ENCODE measurements around the gene HIVEP1. TPM values are rescaled to one million over a fixed set of nuclear protein-coding genes. Genes with fewer than 3 reads are reported as not detected.
A peak's percentile ranks its signal among the peaks of the same experiment; 100 is the strongest.

Gene HIVEP1
- total RNA-seq: 21.5 and 24.0 TPM in 2 replicates
- long read RNA-seq, partial matches to known transcripts: 7 of 12 reads
- long read RNA-seq, other reads (novel, unspliced or antisense): 2 of 12 reads

- peak within 1 kb of the TSS; percentile 91 for H3K27ac Mint-ChIP-seq (ENCODE audit: unreplicated experiment)
- H3K4me1 Mint-ChIP-seq: peaks cover 58% of the 10 kb centered on the region
- H3K4me3 Mint-ChIP-seq: peak within 1 kb of the TSS; percentile 93
- peak; percentile 34 for DNase-seq (ENCODE audit: low read depth, low spot score)
- peaks cover 4% of the 10 kb centered on the region for H3K9me3 Mint-ChIP-seq
- H3K27me3 Mint-ChIP-seq (ENCODE audit: low read depth): no peaks in the 10 kb centered on the region
- H3K36me3 Mint-ChIP-seq (ENCODE audit: low read depth): peaks cover 6% of the 10 kb centered on the region
- no peak for TF ChIP-seq CTCF (conservative IDR thresholded peaks at IDR 0.05)
Observed at GRCh38 chr6:12012038-12012557, at the start of gene HIVEP1. Gene HIVEP1, plus strand, starts transcription at chr6:12012312. Its CDS starts 3,317 bp downstream, at chr6:12015629.

- no peak for TF ChIP-seq CTCF (conservative IDR thresholded peaks at IDR 0.05)
- DNase-seq (ENCODE audit: low read depth, low spot score): no peak
- Mint-ChIP-seq H3K9me3 (peaks cover 5% of the 10 kb centered on the region), H3K27ac (ENCODE audit: unreplicated experiment) (no peak overlapping the region), H3K4me1 (peaks cover 4% of the 10 kb centered on the region), H3K27me3 (ENCODE audit: low read depth) (no peaks in the 10 kb centered on the region), H3K36me3 (ENCODE audit: low read depth) (no peaks in the 10 kb centered on the region), H3K4me3 (no peak overlapping the region)
Observed at GRCh38 chr6:11963756-11964500, 48.2 kb upstream of the HIVEP1 start.

DNA sequence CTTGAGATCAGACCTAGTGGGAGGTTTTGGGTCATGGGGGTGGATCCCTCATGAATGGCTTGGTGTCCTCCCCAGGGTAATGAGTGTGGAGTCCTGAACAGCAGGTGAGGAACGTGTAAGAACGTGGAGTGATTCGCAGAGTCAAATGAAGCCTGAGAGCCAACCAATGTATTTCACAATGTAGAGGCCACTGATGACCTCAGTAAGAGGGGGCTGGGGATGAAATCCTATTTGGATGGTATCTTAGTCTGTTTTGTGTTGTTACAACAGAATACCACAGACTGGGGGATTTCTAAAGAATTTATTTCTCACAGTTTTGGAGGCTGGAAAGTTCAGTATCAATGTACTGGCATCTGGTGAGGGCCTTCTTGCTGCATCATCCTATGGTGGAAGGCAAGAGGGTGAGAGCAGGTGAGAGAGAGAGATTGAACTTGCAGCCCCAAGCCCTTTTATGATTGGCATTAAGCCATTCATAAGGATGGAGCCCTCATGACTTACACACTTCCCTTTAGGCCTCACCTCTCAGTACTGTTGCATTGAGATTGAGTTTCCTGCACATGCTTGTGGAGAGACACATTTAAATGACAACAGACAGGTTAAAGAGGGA is 47.3 kb upstream of the HIVEP1 start:
- Mint-ChIP-seq H3K4me1 (peaks cover 4% of the 10 kb centered on the region), H3K9me3 (peaks cover 5% of the 10 kb centered on the region), H3K36me3 (ENCODE audit: low read depth) (no peaks in the 10 kb centered on the region), H3K4me3 (no peak overlapping the region), H3K27ac (ENCODE audit: unreplicated experiment) (no peak overlapping the region), H3K27me3 (ENCODE audit: low read depth) (no peaks in the 10 kb centered on the region)
- DNase-seq (ENCODE audit: low read depth, low spot score): no peak
- TF ChIP-seq CTCF (conservative IDR thresholded peaks at IDR 0.05): no peak

DNA sequence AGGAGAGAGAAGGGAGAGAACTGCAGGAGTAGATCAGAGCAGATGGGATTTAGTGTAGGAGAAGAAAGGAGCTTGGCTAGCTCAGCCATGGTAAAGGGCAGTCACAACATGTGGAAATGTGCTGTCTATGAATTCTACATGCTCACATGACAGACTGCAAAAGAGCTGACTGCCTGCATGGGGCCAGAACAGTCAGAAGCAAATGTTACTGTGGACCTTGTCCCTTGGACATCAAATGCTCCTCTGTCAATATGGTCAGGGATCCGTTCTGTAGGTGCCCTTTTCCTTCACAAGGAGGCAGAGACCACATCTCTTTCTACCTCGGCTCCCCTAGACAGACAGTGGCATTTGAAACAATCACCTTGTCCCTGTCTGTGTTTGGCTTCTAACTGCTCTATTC is 46.6 kb upstream of the HIVEP1 start:
- H3K36me3 Mint-ChIP-seq (ENCODE audit: low read depth): no peaks in the 10 kb centered on the region
- H3K27me3 Mint-ChIP-seq (ENCODE audit: low read depth): no peaks in the 10 kb centered on the region
- no peak overlapping the region for H3K27ac Mint-ChIP-seq (ENCODE audit: unreplicated experiment)
- TF ChIP-seq CTCF (conservative IDR thresholded peaks at IDR 0.05): no peak
- no peak overlapping the region for H3K4me3 Mint-ChIP-seq
- no peak for DNase-seq (ENCODE audit: low read depth, low spot score)
- peaks cover 5% of the 10 kb centered on the region for H3K9me3 Mint-ChIP-seq
- H3K4me1 Mint-ChIP-seq: peaks cover 4% of the 10 kb centered on the region

DNA sequence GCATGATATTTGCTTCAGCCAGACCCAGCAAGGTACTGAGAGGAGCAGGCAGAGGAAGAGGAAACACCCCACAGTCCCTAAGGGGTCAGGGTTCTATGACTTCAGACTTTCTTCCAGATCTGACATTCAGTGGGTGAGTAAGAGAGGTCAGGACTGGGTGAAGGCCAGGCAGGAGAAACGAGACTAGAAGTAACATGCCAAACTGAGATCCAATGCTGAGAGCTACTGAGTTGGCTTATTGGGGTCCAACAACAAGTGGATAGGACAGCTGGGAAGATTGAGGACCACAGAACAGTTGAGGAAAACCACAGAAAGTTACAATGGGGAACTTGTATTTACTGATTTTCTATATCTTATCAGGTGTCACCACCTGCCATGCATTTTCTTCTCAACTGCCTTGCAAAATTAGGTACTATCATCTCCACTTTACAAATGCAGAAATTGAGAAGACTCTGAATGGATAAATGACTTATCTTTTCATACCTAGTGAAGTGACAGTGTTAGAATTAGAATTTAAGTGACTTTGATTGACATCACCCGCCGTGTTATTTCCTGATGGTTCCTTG is 43.8 kb upstream of the HIVEP1 start:
- peaks cover 5% of the 10 kb centered on the region for H3K9me3 Mint-ChIP-seq
- H3K4me1 Mint-ChIP-seq: peaks cover 4% of the 10 kb centered on the region
- no peak for DNase-seq (ENCODE audit: low read depth, low spot score)
- H3K27me3 Mint-ChIP-seq (ENCODE audit: low read depth): no peaks in the 10 kb centered on the region
- no peak overlapping the region for H3K27ac Mint-ChIP-seq (ENCODE audit: unreplicated experiment)
- no peaks in the 10 kb centered on the region for H3K36me3 Mint-ChIP-seq (ENCODE audit: low read depth)
- H3K4me3 Mint-ChIP-seq: no peak overlapping the region
- no peak for TF ChIP-seq CTCF (conservative IDR thresholded peaks at IDR 0.05)

Measured in neural crest cell (in vitro differentiated cells).